GM18498 (cell line): ENCODE results near the gene F2RL1.
A peak's percentile ranks its signal among the peaks of the same experiment; 100 is the strongest.
"Not testable (repeated sequence)": the region's sequence is repeated elsewhere in the genome, so short reads cannot be mapped to it uniquely, and the experiment has no call there.

Experiments used
- ATAC-seq: cut with Tn5 transposase; IDR thresholded peaks from one replicate; pipeline ENCODE4 v1.9.1; 2021; ENCODE audit warnings: mild to moderate bottlenecking, moderate library complexity; ENCODE audit not compliant: unreplicated experiment

The F2RL1 gene

DNA sequence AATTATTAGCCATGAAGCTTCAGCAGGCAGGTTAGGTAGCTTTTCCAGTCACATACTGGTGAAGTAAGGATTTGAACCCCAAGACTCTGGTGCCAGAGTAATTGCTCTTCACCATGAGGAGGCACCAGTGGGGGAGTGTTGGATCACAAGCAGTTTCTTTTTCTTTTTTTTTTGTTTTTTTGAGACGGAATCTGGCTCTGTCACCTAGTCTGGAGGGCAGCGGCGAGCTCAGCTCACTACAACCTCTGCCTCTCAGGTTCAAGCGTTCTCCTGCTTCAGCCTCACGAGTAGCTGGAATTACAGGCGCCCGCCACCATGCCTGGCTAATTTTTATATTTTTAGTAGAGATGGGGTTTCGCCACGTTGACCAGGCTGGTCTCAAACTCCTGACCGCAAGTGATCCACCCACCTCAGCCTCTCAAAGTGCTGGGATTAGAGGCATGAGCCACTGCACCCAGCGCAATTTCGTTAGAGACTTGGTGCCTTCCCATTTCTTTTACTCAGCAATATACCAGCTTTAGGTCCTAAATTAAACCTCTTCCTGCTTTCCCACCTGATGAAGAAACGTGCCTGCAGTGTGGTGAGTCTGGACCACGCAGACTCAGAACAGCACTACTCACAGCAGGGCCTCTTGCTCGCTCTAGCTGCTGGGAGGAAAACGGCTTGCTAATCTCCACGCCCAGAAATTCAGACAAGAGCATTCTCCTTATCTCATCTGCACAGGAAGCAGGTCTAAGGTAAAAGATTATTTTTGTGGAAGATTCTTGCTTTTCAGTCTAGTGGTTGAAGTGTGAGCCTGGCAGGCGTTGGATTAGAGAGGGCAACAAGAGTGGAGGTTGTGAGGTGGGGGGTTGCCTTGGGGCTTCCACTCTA lies 30.8 kb downstream of the F2RL1 start, which contains the start of gene S100Z:
TSS of gene S100Z (plus strand) at position 596 of the 873 bp plus-strand sequence. CDS start 25,346 bp downstream, outside the sequence.
- no peak for ATAC-seq

DNA sequence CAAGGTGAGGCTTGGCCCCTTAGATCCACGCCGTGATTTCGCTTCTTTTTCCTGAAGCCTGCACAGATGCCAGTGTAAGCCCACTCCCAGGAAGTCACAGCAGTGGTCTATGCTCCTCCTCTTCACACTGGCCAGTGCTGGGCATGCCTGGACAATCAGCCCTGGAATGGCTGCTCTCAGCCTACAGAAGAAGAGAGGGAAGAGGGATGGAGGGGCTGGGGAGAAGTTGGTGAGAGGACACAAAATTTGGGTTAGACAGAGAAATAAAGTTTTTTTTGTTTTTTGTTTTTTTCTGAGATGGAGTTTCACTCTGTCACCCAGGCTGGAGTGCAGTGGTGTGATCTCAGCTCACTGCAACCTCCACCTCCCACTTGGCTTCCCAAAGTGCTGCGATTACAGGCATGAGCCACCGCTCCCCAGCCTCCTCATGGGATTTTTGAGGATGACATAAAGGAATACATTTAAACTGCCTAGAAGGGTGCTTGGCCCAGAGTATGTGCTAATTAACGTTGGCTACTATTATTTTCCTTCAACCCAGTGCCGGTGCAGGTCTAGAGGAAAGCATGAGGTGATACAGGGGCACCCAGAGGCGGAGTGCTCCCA lies 31.8 kb downstream of the F2RL1 start:
- ATAC-seq: no peak

DNA sequence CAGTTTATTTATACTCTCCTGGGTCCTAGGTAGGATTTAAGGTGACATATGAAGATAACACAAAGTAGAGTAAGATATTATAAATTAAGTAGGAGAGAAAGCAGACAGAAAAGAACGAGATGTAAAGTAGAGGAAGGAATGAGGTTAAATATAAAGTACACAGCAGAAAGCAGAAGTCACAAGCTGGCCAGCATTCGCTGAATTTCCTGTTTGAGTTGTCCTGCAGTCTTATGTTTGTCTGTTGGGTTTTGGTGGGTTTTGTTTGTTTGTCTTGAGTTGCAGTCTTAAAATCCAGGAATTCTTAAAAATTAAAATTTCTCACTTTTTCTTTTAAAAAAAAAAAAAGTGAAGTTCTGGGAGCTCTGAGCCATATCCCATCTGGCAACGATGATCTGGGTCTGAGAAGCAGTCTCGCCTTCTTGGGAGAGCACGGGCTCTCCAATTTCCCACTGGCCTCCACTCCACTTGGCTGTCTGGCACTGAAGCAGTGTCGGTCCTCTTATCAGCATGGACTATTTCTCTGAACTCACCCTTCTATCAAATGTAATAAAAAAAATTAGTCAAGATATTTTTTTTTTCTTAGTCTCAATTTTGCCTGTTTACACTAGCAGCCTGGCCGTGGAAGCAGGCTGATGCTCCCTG lies 33.0 kb downstream of the F2RL1 start:
- ATAC-seq: no peak

DNA sequence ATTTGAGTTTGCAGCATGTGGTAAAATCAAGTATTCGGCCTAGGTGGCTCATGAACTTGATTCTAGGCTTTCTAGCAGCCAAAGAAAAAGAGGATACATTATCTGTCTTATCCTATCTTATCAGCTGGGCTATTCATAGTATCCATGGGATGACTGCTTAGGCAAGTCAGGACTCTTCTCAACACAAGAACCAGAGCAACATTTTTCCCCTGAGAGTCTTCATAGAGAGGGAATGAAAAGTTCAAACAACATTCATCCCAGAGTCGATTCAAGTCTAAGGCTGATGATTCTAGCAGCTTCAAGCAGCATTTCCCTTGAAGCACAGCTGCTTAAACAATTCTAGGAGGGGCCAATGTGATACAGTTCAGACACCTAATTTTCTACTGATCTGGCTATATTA lies 33.9 kb downstream of the F2RL1 start:
- ATAC-seq: no peak

DNA sequence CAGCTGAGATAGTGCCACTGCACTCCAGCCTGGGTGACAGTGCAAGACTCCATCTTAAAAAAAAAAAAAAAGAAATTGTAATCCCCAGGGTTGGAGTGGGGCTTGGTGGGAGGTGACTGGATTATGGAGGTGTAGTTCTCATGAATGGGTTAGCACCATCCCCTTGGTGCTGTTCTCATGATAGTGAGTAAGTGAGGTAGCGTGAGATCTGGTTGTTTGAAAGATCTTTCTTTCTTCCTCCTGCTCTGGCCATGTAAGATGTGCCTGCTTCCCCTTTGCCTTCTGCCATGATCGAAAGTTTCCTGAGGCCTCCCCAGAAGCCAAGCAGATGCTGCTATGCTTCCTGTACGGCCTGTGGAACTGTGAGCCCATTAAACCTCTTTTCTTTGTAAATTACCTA lies 34.9 kb downstream of the F2RL1 start:
- ATAC-seq: not testable (repeated sequence)

DNA sequence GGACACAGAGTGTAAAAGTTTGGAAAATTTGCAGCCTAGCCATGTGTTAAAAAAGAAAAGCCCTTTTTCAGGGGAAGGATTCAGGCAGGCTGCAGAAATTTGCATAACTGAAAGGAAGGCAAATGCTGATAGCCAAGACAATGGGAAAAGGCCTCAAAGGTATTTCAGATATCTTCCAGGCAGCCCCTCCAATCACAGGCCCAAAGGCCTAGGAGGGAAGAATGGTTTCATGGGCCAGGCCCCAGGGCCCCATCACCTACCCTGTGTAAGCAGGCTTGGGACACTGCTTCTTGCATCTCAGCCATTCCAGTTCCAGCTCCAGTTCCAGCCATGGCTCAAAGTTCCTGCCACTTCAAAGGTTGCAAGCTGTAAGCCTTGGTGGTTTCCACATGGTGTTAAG lies 35.8 kb downstream of the F2RL1 start:
- no peak for ATAC-seq

DNA sequence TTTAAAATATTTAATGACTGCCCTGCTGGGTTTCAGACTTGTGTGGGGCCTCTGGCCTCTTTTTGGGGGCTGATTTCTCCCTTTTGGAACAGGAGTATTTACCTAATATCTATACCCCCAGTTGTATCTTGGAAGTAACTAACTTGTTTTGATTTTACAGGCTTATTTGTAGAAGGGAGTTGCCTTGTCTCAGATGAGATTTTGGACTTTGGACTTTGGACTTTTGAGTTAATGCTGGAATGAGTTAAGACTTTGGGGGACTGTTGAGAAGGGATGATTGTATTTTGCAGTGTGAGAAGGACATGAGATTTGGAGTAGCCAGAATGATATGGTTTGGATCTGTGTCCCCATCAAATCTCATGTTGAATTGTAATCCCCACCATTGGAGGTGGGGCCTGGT lies 36.7 kb downstream of the F2RL1 start:
- ATAC-seq: not testable (repeated sequence)

DNA sequence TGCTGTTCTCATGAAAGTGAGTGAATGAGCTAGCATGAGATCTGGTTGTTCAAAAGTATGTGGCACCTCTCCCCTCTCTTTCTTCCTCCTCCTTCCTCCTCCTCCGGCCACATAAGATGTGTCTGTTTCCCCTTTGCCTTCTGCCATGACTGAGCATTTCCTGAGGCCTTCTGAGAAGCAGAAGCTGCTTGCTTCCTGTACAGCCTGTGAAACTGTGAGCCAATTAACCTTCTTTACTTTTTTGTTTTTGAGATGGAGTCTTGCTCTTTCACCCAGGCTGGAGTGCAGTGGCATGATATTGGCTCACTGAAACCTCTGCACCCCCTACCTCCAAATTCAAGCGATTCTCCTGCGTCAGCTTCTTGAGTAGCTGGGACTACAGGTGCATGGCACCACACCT lies 37.1 kb downstream of the F2RL1 start:
- peak; percentile 54 for ATAC-seq

DNA sequence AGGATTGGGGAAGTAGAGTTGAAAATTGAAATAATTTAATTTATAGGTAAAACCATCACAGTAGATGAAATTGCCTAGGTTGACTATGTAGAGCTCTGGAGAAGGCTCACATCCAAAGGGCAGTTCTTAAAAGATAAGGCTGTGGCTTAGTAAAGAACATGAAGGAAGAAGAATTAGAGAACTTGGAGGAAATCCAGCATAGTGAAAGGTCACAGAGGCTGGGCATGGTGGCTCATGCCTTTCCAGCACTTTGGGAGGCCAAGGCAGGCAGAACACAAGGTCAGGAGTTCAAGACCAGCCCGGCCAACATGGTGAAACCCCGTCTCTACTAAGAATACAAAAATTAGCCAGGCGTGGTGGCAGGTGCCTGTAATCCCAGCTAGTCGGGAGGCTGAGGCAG lies 38.0 kb downstream of the F2RL1 start:
- ATAC-seq: not testable (repeated sequence)

DNA sequence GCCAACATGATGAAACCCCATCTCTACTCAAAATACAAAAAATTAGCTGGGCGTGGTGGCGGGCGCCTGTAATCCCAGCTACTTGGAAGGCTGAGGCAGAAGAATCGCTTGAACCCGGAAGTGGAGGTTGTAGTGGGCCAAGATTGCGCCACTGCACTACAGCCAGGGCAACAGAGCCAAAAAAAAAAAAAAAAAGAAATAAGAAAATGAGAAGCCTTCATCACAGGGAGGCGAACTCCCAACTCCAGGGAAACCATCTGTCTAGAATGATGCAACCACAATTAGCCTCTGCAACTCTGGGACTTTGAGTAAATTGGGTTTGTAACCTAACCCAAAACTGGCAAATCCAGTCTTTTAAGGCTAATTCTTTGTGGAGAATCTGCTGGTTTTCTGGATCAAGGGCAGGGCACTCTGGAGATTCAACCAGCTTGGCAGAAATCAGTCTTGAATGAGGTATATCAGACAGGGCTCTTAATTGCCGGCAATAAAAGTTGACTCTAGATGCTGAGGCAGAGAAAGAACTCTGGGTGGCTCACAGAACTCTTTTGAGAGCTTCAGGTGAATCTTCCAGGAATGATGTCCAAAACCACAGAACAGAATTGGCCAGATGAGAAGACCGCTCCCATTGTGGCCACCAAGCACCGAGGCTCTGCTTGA lies 40.9 kb downstream of the F2RL1 start:
- no peak for ATAC-seq

DNA sequence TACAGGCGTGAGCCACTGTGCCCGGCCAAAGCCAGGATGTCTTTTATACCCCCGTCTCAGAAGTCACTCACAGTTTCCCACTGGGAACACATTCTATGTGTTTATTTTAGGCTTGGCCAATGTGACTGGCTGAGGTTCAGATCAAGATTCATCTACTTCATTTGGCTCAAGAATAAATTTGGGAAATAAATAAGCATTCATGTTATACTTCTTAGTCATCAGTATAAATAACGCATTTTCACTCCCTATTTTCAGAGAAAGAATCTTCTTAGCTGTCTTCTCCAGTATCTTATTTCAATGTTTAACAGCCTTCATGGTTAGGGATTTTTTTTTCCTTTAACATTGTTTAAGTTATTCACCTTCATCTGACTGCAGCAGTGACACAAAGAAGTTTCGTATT lies 42.8 kb downstream of the F2RL1 start:
- no peak for ATAC-seq

DNA sequence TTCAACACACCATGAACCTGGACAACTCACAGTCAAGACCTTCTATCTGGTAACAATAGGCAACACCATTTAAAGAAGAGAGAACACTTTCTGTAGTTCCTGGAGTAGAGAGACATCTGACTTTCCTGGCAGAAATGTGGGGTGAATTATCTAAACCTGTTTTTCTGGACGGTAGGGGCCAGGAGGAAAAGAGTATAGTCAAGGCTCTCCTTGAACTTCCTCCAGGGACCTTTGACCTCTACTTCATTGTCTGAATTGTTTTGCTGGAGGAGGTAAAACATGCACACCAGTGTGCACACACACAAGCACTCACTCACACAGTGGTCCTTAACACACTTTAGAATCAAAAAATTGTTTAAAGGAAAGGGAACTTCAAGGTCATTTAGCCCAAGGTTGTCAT lies 44.2 kb downstream of the F2RL1 start:
- no peak for ATAC-seq

DNA sequence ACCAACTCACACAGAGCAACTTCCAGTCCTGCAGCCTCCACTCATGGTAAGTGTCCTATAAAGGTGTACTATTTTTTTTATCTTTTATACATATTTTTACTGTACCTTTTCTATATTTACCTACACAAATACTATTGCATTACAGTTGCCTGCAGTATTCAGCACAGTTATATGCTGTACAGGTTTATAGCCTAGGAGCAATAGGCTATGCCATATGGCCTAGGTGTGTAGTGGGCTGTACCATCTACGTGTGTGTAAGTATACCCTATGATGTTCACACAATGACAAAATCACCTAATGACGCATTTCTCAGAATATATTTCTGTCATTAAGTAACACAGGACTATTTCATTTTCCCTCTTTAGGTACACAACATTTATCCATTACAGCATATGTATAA lies 47.7 kb downstream of the F2RL1 start:
- ATAC-seq: no peak

DNA sequence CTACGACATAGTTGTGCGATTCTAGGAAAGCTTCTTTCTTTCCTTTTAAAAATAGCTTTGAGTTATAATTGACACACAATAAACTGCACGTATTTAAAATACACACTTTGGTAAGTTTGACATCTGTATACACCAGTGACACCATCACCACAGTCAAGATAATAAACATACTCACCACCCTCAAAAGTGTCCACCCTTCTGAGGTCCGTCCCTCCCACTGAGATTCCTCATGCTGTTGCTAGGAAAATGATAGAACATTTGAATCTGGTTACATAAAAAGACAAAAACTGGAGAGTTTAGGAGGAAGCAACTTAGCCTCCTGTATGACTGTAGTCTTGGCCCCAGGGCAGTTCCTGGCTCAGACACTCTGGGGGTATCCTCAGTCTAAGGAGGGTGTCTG lies 48.2 kb downstream of the F2RL1 start:
- ATAC-seq: no peak

DNA sequence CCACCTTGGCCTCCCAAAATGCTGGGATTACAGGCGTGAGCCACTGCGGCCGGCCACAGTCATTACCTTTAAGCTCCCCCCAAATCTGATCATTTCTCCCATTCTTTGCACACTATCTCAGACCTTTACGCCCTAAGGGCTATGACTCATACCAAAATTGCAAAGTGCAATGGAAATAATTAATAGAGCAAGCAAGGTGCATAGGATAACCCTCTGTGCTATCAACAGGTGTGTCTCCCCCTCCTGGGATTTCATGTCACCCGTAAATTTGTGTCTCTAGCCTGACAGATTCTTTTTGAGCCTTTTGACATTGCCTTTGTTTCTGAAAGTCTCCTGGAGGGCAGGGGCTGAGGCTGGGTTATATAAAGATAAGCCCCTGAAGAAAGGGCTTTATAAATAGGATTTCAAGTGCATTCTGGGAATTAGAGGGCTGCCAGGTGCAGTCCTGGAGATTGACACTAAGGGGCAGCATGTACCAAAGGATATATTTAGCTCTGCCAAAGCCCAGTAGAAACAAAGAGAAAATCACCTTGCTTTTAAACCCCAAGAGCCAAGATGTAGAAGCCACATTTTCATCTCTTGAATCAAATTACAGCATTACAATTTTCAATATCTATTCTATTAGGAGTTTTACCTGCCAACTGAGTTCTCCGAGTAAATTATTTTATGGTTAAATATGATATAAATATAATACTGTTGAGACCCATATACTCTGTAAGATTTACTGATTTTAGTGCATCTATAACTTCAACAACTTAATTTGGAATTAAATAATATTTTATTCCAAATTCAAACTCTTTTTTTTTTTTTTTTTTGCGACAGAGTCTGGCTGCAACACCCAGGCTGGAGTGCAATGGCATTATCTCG lies 49.2 kb downstream of the F2RL1 start:
- peak; percentile 68 for ATAC-seq

DNA sequence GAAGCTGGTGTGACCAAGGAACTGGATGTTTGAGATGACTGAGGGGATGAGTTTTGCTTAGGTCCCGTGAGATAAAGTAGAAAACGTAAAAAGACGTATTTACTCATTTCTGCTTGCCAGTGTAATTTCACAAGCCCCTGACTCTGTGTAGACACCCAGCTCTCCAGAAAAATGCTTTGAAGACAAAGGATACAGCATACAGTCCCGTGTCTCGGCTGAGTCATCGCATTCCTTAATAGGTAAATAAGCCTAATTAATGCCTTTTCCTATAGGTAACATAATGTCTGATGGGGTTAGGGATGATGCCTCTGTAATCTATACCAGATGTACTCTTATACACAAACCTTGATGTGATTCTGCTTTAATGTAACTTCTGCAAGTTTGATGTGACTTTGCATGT lies 51.2 kb downstream of the F2RL1 start:
- ATAC-seq: no peak

DNA sequence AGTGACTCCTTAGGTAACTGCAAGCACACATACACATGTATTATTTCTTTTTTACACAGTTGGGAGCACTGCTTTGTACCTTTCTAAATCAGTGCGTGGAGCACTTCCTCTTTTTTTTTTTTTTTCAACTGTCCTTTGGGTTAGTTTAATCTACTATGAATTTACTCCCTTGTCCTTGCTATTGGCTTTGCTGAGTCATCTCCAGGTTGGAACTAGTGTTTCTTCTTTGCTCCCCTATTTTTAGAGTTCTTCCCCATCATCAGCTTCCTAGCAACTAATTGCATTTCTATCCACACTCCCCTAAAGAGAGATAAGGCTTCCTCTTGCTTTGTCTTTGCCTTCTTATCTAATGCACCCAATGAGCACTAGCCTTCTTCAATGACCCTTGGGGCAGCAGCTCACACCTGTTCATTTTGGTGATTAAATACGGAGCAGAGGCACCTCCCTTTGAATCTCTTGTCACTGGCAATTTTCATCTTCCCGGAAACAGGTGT lies 55.3 kb downstream of the F2RL1 start:
- ATAC-seq: no peak
